Measurements from ENCODE around the gene MTREX. TPM values are rescaled to one million over a fixed set of nuclear protein-coding genes. Genes with fewer than 3 reads are reported as not detected.
A peak's percentile ranks its signal among the peaks of the same experiment; 100 is the strongest.

The MTREX gene
- polyA plus RNA-seq, 1 donor from 2014 or later: 23.2 TPM

GRCh38 chr5:55384072-55384471 lies 76.3 kb downstream of the MTREX start:
- Mint-ChIP-seq H3K4me1 (peaks cover 0 to 5% (median 3%) of the 10 kb centered on the region in 3 donors), H3K4me3 (no peak overlapping the region), H3K36me3 (peaks cover 27% of the 10 kb centered on the region), H3K27me3 (no peaks in the 10 kb centered on the region), H3K27ac (peak overlapping the region in 1 of 3 donors; percentile 59), H3K9me3 (peaks cover 7 to 11% (median 10%) of the 10 kb centered on the region in 3 donors)

- peaks cover 29% of the 10 kb centered on the region for H3K36me3 Mint-ChIP-seq
- peaks cover 0 to 5% (median 3%) of the 10 kb centered on the region in 3 donors for H3K4me1 Mint-ChIP-seq
- no peaks in the 10 kb centered on the region for H3K27me3 Mint-ChIP-seq
- H3K9me3 Mint-ChIP-seq: peaks cover 7 to 11% (median 10%) of the 10 kb centered on the region in 3 donors
- no peak overlapping the region for H3K27ac Mint-ChIP-seq
- no peak overlapping the region for H3K4me3 Mint-ChIP-seq
Measured at GRCh38 chr5:55385227-55385626, 77.4 kb downstream of the MTREX start.

- peaks cover 25% of the 10 kb centered on the region for H3K36me3 Mint-ChIP-seq
- peak overlapping the region in 1 of 3 donors; percentile 67 for H3K27ac Mint-ChIP-seq
- H3K27me3 Mint-ChIP-seq: no peaks in the 10 kb centered on the region
- no peak overlapping the region for H3K4me3 Mint-ChIP-seq
- H3K9me3 Mint-ChIP-seq: peaks cover 7 to 11% (median 10%) of the 10 kb centered on the region in 3 donors
- peaks cover 0 to 5% (median 3%) of the 10 kb centered on the region in 3 donors for H3K4me1 Mint-ChIP-seq
Measured at GRCh38 chr5:55385846-55386245, 78.1 kb downstream of the MTREX start.

- H3K4me1 Mint-ChIP-seq: peaks cover 0 to 5% (median 3%) of the 10 kb centered on the region in 3 donors
- no peak overlapping the region for H3K27ac Mint-ChIP-seq
- H3K36me3 Mint-ChIP-seq: peaks cover 26% of the 10 kb centered on the region
Measured at GRCh38 chr5:55386356-55386755, 78.6 kb downstream of the MTREX start.

GRCh38 chr5:55387865-55388264 lies 80.1 kb downstream of the MTREX start:
- Mint-ChIP-seq H3K36me3 (peaks cover 19% of the 10 kb centered on the region), H3K4me3 (no peak overlapping the region), H3K27me3 (no peaks in the 10 kb centered on the region), H3K4me1 (peaks cover 0 to 5% (median 3%) of the 10 kb centered on the region in 3 donors), H3K27ac (no peak overlapping the region), H3K9me3 (peaks cover 5 to 7% (median 7%) of the 10 kb centered on the region in 3 donors)

More at GRCh38 chr5:55386356-55386755, 78.6 kb downstream of the MTREX start:
- peaks cover 7 to 10% (median 9%) of the 10 kb centered on the region in 3 donors for H3K9me3 Mint-ChIP-seq
- no peaks in the 10 kb centered on the region for H3K27me3 Mint-ChIP-seq
- H3K4me3 Mint-ChIP-seq: no peak overlapping the region

- Mint-ChIP-seq H3K27ac (no peak overlapping the region), H3K36me3 (peaks cover 12% of the 10 kb centered on the region), H3K9me3 (no peaks in the 10 kb centered on the region), H3K4me3 (no peak overlapping the region), H3K27me3 (no peaks in the 10 kb centered on the region), H3K4me1 (peaks cover 0 to 4% (median 0%) of the 10 kb centered on the region in 3 donors)
Measured at GRCh38 chr5:55391707-55392106, 83.9 kb downstream of the MTREX start.

- Mint-ChIP-seq H3K9me3 (no peaks in the 10 kb centered on the region), H3K27ac (no peak overlapping the region), H3K36me3 (peaks cover 12% of the 10 kb centered on the region)
Measured at GRCh38 chr5:55392669-55393068, 84.9 kb downstream of the MTREX start.

GRCh38 chr5:55393501-55394175 lies 85.8 kb downstream of the MTREX start:
- H3K27ac Mint-ChIP-seq: no peak overlapping the region
- no peaks in the 10 kb centered on the region for H3K9me3 Mint-ChIP-seq
- peaks cover 0 to 4% (median 0%) of the 10 kb centered on the region in 3 donors for H3K4me1 Mint-ChIP-seq
- no peaks in the 10 kb centered on the region for H3K27me3 Mint-ChIP-seq
- no peak overlapping the region for H3K4me3 Mint-ChIP-seq
- H3K36me3 Mint-ChIP-seq: peaks cover 12% of the 10 kb centered on the region

More at GRCh38 chr5:55392669-55393068, 84.9 kb downstream of the MTREX start:
- Mint-ChIP-seq H3K4me3 (no peak overlapping the region), H3K27me3 (no peaks in the 10 kb centered on the region), H3K4me1 (peaks cover 0 to 4% (median 0%) of the 10 kb centered on the region in 3 donors)

- peaks cover 1% of the 10 kb centered on the region for H3K36me3 Mint-ChIP-seq
- no peaks in the 10 kb centered on the region for H3K4me1 Mint-ChIP-seq
- no peak overlapping the region for H3K4me3 Mint-ChIP-seq
- no peaks in the 10 kb centered on the region for H3K9me3 Mint-ChIP-seq
- H3K27ac Mint-ChIP-seq: peak overlapping the region in 1 of 3 donors; percentile 59
- no peaks in the 10 kb centered on the region for H3K27me3 Mint-ChIP-seq
Measured at GRCh38 chr5:55402199-55402598, 94.4 kb downstream of the MTREX start.

GRCh38 chr5:55406292-55406691 lies 98.5 kb downstream of the MTREX start:
- peaks cover 5% of the 10 kb centered on the region for H3K36me3 Mint-ChIP-seq
- H3K4me3 Mint-ChIP-seq: no peak overlapping the region
- H3K27ac Mint-ChIP-seq: no peak overlapping the region
- no peaks in the 10 kb centered on the region for H3K9me3 Mint-ChIP-seq
- H3K4me1 Mint-ChIP-seq: no peaks in the 10 kb centered on the region
- no peaks in the 10 kb centered on the region for H3K27me3 Mint-ChIP-seq

- Mint-ChIP-seq H3K4me1 (no peaks in the 10 kb centered on the region), H3K4me3 (no peak overlapping the region), H3K9me3 (no peaks in the 10 kb centered on the region), H3K27me3 (no peaks in the 10 kb centered on the region), H3K27ac (peak overlapping the region in 1 of 3 donors; percentile 82), H3K36me3 (peaks cover 5% of the 10 kb centered on the region)
Measured at GRCh38 chr5:55407059-55407684, 99.4 kb downstream of the MTREX start.

GRCh38 chr5:55407984-55408383 lies 100.2 kb downstream of the MTREX start:
- Mint-ChIP-seq H3K4me1 (peaks cover 0 to 2% (median 0%) of the 10 kb centered on the region in 3 donors), H3K9me3 (no peaks in the 10 kb centered on the region), H3K27me3 (no peaks in the 10 kb centered on the region), H3K27ac (peak overlapping the region in 1 of 3 donors; percentile 82), H3K36me3 (peaks cover 7% of the 10 kb centered on the region), H3K4me3 (no peak overlapping the region)

- H3K4me3 Mint-ChIP-seq: no peak overlapping the region
- H3K36me3 Mint-ChIP-seq: peaks cover 6% of the 10 kb centered on the region
- no peaks in the 10 kb centered on the region for H3K27me3 Mint-ChIP-seq
- H3K27ac Mint-ChIP-seq: no peak overlapping the region
- H3K4me1 Mint-ChIP-seq: peaks cover 0 to 2% (median 0%) of the 10 kb centered on the region in 3 donors
- H3K9me3 Mint-ChIP-seq: no peaks in the 10 kb centered on the region
Measured at GRCh38 chr5:55409775-55410174, 102.0 kb downstream of the MTREX start.

- Mint-ChIP-seq H3K4me3 (no peak overlapping the region), H3K36me3 (peaks cover 6% of the 10 kb centered on the region), H3K27ac (peak overlapping the region in 1 of 3 donors; percentile 39), H3K27me3 (no peaks in the 10 kb centered on the region), H3K9me3 (no peaks in the 10 kb centered on the region), H3K4me1 (peaks cover 0 to 3% (median 0%) of the 10 kb centered on the region in 3 donors)
Measured at GRCh38 chr5:55410845-55411244, 103.1 kb downstream of the MTREX start.

GRCh38 chr5:55411876-55412275 lies 104.1 kb downstream of the MTREX start:
- no peak overlapping the region for H3K4me3 Mint-ChIP-seq
- H3K9me3 Mint-ChIP-seq: no peaks in the 10 kb centered on the region
- H3K4me1 Mint-ChIP-seq: peaks cover 0 to 3% (median 0%) of the 10 kb centered on the region in 3 donors
- peaks cover 6% of the 10 kb centered on the region for H3K36me3 Mint-ChIP-seq
- no peaks in the 10 kb centered on the region for H3K27me3 Mint-ChIP-seq
- H3K27ac Mint-ChIP-seq: no peak overlapping the region
